Hepatocyte (in vitro differentiated cells): ENCODE data around the gene PIGBOS1. TPM values are rescaled to one million over a fixed set of nuclear protein-coding genes. Genes with fewer than 3 reads are reported as not detected.
A peak's percentile ranks its signal among the peaks of the same experiment; 100 is the strongest.

ENCODE experiments used
- DNase-seq: peaks from one replicate; pipeline ENCODE4 v3.0.0-alpha.2; 2016; ENCODE audit warnings: low spot score
- H2AFZ ChIP-seq: fragments of 200-600 bp; sonication (generic); 2 replicates; pipeline ENCODE4 v1.6.0; 2016; ENCODE audit warnings: antibody characterized with exemption, mild to moderate bottlenecking
- H3K27ac ChIP-seq: fragments of 200-600 bp; sonication (generic); 2 replicates; pipeline ENCODE4 v1.5.1; 2016; ENCODE audit warnings: mild to moderate bottlenecking
- H3K27me3 ChIP-seq: fragments of 200-600 bp; sonication (generic); 2 replicates; pipeline ENCODE4 v1.6.1; 2016
- H3K36me3 ChIP-seq: fragments of 200-600 bp; sonication (generic); replicated peaks from 2 replicates; pipeline ENCODE4 v1.5.1; 2016; ENCODE audit warnings: low read depth; ENCODE audit not compliant: insufficient read depth
- H3K4me1 ChIP-seq: fragments of 200-600 bp; sonication (generic); 2 replicates; pipeline ENCODE4 v1.5.1; 2016; ENCODE audit warnings: mild to moderate bottlenecking, moderate library complexity; ENCODE audit not compliant: insufficient read depth
- H3K4me2 ChIP-seq: fragments of 200-600 bp; sonication (generic); 2 replicates; pipeline ENCODE4 v1.6.0; 2016
- H3K4me3 ChIP-seq: fragments of 200-600 bp; sonication (generic); 2 replicates; pipeline ENCODE4 v1.5.1; 2016; ENCODE audit warnings: mild to moderate bottlenecking
- H3K79me2 ChIP-seq: fragments of 200-600 bp; sonication (generic); 2 replicates; pipeline ENCODE4 v1.6.0; 2017; ENCODE audit warnings: mild to moderate bottlenecking
- H3K9me2 ChIP-seq: fragments of 200-600 bp; sonication (generic); replicated peaks from 2 replicates; pipeline ENCODE4 v1.6.0; 2017; ENCODE audit warnings: mild to moderate bottlenecking; ENCODE audit not compliant: insufficient read depth
- H3K9me3 ChIP-seq: fragments of 200-600 bp; sonication (generic); 2 replicates; pipeline ENCODE4 v1.5.1; 2016; ENCODE audit warnings: low read depth, mild to moderate bottlenecking
- H4K20me1 ChIP-seq: fragments of 200-600 bp; sonication (generic); 2 replicates; pipeline ENCODE4 v1.6.0; 2016; ENCODE audit warnings: mild to moderate bottlenecking; ENCODE audit not compliant: insufficient read depth, poor library complexity, severe bottlenecking
- CTCF ChIP-seq: fragments of 200-600 bp; sonication (generic); IDR thresholded peaks from 2 replicates; pipeline ENCODE4 v1.5.1; 2016; ENCODE audit warnings: antibody characterized with exemption, mild to moderate bottlenecking; ENCODE audit not compliant: poor library complexity
- EZH2 ChIP-seq: fragments of 200-600 bp; sonication (generic); IDR thresholded peaks from 2 replicates; pipeline ENCODE4 v1.6.1; 2016; ENCODE audit warnings: antibody characterized with exemption, mild to moderate bottlenecking, borderline replicate concordance
- EZH2phosphoT487 ChIP-seq: fragments of 200-600 bp; sonication (generic); IDR thresholded peaks from one replicate; pipeline ENCODE4 v1.6.1; 2018; ENCODE audit warnings: antibody characterized with exemption, mild to moderate bottlenecking, low read depth, moderate library complexity; ENCODE audit not compliant: unreplicated experiment, severe bottlenecking
- WGBS: methylation state at CpG from one replicate; pipeline ENCODE4 v1.1.6; 2016; ENCODE audit warnings: low lambda C conversion rate; ENCODE audit errors: missing lambda C conversion rate; 5-methylcytosine and 5-hydroxymethylcytosine counted together
- polyA plus RNA-seq: library from polyadenylated mRNA; unstranded; fragments of >200 nt; fragmentation: Nextera tagmentation; extraction: Ambion mirVana; gene quantifications from 2 replicates; pipeline ENCODE4 v1.2.1, GENCODE V29; 2016
- total RNA-seq: library from RNA; depleted of rRNA; stranded (reverse); fragments of >200 nt; gene quantifications from 2 replicates; pipeline ENCODE4 v1.2.3, GENCODE V29; 2014

The PIGBOS1 gene
- total and polyA plus RNA-seq, 2 experiments from 2014 or later = 24.8 to 35.0 TPM

- Histone ChIP-seq H4K20me1 (no peaks in the 10 kb centered on the region), H3K4me3 (no peak overlapping the region), H3K79me2 (no peaks in the 10 kb centered on the region), H3K36me3 (no peaks in the 10 kb centered on the region), H3K9me2 (no peaks in the 10 kb centered on the region), H3K4me1 (no peaks in the 10 kb centered on the region), H3K9me3 (no peaks in the 10 kb centered on the region), H3K4me2 (no peak overlapping the region), H3K27me3 (no peaks in the 10 kb centered on the region), H2AFZ (no peak overlapping the region), H3K27ac (no peak overlapping the region)
- WGBS = 72% methylated on average over 4 of the region's 4 CpGs
- DNase-seq = no peak
- TF ChIP-seq EZH2phosphoT487 (no peak), EZH2 (no peak), CTCF (no peak)
Measured at GRCh38 chr15:55348281-55348778, 29.4 kb upstream of the PIGBOS1 start.

GRCh38 chr15:55344206-55344605 is 25.3 kb upstream of the PIGBOS1 start:
- Histone ChIP-seq H3K9me2 (no peaks in the 10 kb centered on the region), H4K20me1 (no peaks in the 10 kb centered on the region), H3K4me2 (no peak overlapping the region), H2AFZ (no peak overlapping the region), H3K4me3 (no peak overlapping the region), H3K4me1 (no peaks in the 10 kb centered on the region), H3K9me3 (no peaks in the 10 kb centered on the region), H3K27me3 (no peaks in the 10 kb centered on the region), H3K27ac (no peak overlapping the region), H3K79me2 (no peaks in the 10 kb centered on the region), H3K36me3 (no peaks in the 10 kb centered on the region)
- no peak for DNase-seq
- WGBS = 86% methylated on average over 2 of the region's 2 CpGs
- TF ChIP-seq CTCF = no peak
- TF ChIP-seq EZH2phosphoT487 = no peak
- TF ChIP-seq EZH2 = no peak

- Histone ChIP-seq H3K9me3 (no peaks in the 10 kb centered on the region), H2AFZ (no peak overlapping the region), H3K79me2 (no peaks in the 10 kb centered on the region), H3K4me3 (no peak overlapping the region), H3K9me2 (no peaks in the 10 kb centered on the region), H4K20me1 (no peaks in the 10 kb centered on the region), H3K4me1 (no peaks in the 10 kb centered on the region), H3K27ac (peak overlapping the region; percentile 24), H3K27me3 (no peaks in the 10 kb centered on the region), H3K36me3 (no peaks in the 10 kb centered on the region), H3K4me2 (no peak overlapping the region)
- 53% methylated on average over 2 of the region's 2 CpGs for WGBS
- no peak for DNase-seq
- no peak for TF ChIP-seq EZH2
- TF ChIP-seq CTCF = no peak
- no peak for TF ChIP-seq EZH2phosphoT487
Measured at GRCh38 chr15:55343168-55343567, 24.2 kb upstream of the PIGBOS1 start.

GRCh38 chr15:55337160-55337559 is 18.2 kb upstream of the PIGBOS1 start:
- no peak for DNase-seq
- Histone ChIP-seq H3K9me2 (no peaks in the 10 kb centered on the region), H3K4me2 (no peak overlapping the region), H3K36me3 (no peaks in the 10 kb centered on the region), H3K79me2 (no peaks in the 10 kb centered on the region), H3K4me1 (no peaks in the 10 kb centered on the region), H3K4me3 (no peak overlapping the region), H2AFZ (no peak overlapping the region), H3K27me3 (no peaks in the 10 kb centered on the region), H4K20me1 (no peaks in the 10 kb centered on the region), H3K27ac (no peak overlapping the region), H3K9me3 (no peaks in the 10 kb centered on the region)
- WGBS = 100% methylated on average over 1 of the region's 1 CpG
- TF ChIP-seq EZH2phosphoT487 (no peak), CTCF (no peak), EZH2 (no peak)
